NCI-H748 (cell line): ENCODE measurements around the gene ITGB1BP1.

Source experiments
- DNase-seq: peaks from one replicate; lab custom pipeline; 2025; ENCODE audit not compliant: unreplicated experiment; lab: John Stamatoyannopoulos, UW

The ITGB1BP1 gene

DNA sequence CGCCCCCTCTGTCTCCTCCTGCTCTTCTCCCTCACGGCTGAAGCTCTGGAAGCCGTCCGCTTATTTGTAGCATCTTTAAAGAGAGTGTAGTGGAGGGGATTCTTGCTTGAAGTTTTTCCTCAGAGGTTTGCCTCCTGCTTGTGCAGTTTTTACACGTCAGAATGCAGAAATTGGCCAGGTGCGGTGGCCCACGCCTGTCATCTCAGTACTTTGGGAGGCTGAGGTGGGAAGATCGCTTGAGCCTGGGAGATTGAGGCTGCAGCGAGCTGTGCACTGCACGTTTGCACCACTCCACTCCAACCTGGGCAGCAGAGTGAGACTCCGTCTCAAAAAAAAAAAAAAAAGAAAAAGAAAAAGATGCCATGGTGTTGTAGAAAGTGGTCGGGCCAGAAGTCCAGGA is 69.0 kb downstream of the ITGB1BP1 start:
- DNase-seq = no peak
